ENCODE measurements around the gene C2CD4D. TPM values are rescaled to one million over a fixed set of nuclear protein-coding genes. Genes with fewer than 3 reads are reported as not detected.

The C2CD4D gene
- total RNA-seq, 1 donor from 2014 or later, result not detected

DNA sequence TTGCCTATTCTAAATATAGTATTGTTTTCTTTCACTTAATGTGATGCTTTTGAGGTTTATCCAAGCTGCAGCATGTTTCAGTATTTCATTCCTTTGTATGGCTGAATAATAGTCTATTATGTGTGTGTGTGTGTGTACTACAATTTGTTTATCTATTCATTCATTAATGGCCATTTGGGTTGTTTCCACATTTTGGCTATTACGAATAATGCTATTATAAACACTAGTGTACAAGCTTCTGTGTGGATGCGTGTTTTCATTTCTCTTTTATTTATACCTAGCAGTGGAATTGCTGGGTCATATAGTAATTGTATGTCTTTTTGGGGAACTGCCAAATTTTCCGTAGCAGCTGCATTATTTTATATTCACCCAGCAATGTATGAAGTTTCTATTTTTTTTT is 28.9 kb upstream of the C2CD4D start:
- peaks cover 4% of the 10 kb centered on the region for H3K36me3 Mint-ChIP-seq (ENCODE audit: unreplicated experiment)
- H3K27me3 Mint-ChIP-seq (ENCODE audit: unreplicated experiment), result peaks cover 8% of the 10 kb centered on the region
- no peak overlapping the region for H3K4me3 Mint-ChIP-seq (ENCODE audit: unreplicated experiment)
- H3K27ac Mint-ChIP-seq (ENCODE audit: unreplicated experiment), result no peak overlapping the region
- peaks cover 3% of the 10 kb centered on the region for H3K4me1 Mint-ChIP-seq (ENCODE audit: unreplicated experiment)
- no peak for DNase-seq (ENCODE audit: extremely low spot score, unreplicated experiment)
- TF ChIP-seq, protein P1, sequence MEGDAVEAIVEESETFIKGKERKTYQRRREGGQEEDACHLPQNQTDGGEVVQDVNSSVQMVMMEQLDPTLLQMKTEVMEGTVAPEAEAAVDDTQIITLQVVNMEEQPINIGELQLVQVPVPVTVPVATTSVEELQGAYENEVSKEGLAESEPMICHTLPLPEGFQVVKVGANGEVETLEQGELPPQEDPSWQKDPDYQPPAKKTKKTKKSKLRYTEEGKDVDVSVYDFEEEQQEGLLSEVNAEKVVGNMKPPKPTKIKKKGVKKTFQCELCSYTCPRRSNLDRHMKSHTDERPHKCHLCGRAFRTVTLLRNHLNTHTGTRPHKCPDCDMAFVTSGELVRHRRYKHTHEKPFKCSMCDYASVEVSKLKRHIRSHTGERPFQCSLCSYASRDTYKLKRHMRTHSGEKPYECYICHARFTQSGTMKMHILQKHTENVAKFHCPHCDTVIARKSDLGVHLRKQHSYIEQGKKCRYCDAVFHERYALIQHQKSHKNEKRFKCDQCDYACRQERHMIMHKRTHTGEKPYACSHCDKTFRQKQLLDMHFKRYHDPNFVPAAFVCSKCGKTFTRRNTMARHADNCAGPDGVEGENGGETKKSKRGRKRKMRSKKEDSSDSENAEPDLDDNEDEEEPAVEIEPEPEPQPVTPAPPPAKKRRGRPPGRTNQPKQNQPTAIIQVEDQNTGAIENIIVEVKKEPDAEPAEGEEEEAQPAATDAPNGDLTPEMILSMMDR (IDR thresholded peaks at IDR 0.05), result no peak
- H3K9me3 Mint-ChIP-seq (ENCODE audit: unreplicated experiment), result no peaks in the 10 kb centered on the region

DNA sequence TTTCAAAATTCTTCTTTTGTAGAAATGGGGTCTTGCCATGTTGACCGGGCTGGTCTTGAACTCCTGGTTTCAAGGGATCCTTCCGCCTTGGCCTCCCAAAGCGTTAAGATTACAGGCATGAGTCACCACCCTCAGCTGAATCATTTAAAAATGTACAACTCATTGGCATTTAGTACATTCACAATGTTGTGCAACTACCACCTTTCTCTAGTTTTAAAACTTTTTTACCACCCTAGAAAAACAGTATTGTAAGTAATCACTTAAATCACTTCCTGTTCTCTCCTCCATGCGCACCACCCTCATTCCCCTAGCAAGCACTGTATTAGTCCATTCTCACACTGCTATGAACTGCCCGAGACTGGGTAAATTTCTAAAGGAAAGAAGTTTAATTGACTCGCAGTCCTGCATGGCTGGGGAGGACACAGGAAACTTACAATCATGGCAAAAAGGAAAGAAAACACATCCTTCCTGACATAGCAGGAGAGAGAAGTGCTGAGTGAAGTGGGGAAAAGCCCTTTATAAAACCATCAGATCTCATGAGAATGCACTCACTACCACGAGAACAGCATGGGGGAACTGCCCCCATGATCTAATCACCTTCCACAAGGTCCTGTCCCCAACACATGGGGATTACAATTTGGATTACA is 28.3 kb upstream of the C2CD4D start:
- TF ChIP-seq, protein P1 (IDR thresholded peaks at IDR 0.05), result no peak
- no peak for DNase-seq (ENCODE audit: extremely low spot score, unreplicated experiment)
- Mint-ChIP-seq H3K4me3 (ENCODE audit: unreplicated experiment) (no peak overlapping the region), H3K9me3 (ENCODE audit: unreplicated experiment) (no peaks in the 10 kb centered on the region), H3K4me1 (ENCODE audit: unreplicated experiment) (peaks cover 3% of the 10 kb centered on the region), H3K27ac (ENCODE audit: unreplicated experiment) (no peak overlapping the region), H3K36me3 (ENCODE audit: unreplicated experiment) (no peaks in the 10 kb centered on the region), H3K27me3 (ENCODE audit: unreplicated experiment) (peaks cover 12% of the 10 kb centered on the region)

DNA sequence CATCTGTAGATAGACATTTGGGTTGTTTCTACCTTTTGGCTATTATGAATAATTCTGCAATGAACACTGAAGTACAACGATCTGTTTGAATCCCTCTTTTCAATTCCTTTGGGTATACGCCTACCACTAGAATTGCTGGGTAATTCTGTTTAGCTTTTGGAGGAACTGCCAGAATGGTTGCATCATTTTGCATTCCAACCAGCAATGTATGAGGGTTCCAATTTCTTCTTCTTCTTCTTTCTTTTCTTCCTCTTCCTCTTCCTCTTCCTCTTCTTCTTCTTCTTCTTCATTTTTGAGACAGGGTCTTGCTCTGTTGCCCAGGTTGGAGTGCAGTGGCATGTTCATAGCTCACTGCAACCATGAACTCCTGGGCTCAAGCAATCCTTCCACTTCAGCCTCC is 27.7 kb upstream of the C2CD4D start:
- no peak for DNase-seq (ENCODE audit: extremely low spot score, unreplicated experiment)
- Mint-ChIP-seq H3K4me3 (ENCODE audit: unreplicated experiment) (no peak overlapping the region), H3K27ac (ENCODE audit: unreplicated experiment) (no peak overlapping the region), H3K9me3 (ENCODE audit: unreplicated experiment) (no peaks in the 10 kb centered on the region), H3K27me3 (ENCODE audit: unreplicated experiment) (peaks cover 17% of the 10 kb centered on the region), H3K36me3 (ENCODE audit: unreplicated experiment) (no peaks in the 10 kb centered on the region), H3K4me1 (ENCODE audit: unreplicated experiment) (peaks cover 3% of the 10 kb centered on the region)
- TF ChIP-seq, protein P1 (IDR thresholded peaks at IDR 0.05), result no peak

DNA sequence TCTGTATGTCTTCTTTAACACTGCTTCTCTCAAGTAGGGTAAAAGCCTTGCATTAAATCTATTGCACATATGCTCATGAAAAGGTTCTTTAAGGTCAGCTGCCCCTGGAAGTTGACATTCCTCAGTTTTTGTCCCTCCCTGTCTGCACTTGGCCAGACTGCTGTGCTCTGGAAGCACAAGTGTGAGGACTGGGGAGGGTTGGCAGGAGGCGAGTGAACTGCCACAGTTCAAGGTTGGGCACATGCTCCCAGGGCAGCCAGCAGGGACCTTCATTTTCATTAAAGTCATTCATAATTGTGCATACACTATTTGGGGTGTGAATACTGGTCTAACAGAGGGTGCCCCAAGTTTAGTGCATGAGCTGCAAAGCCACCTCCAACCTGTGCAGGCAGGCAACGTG is 24.8 kb upstream of the C2CD4D start:
- Mint-ChIP-seq H3K27me3 (ENCODE audit: unreplicated experiment) (peaks cover 27% of the 10 kb centered on the region), H3K4me3 (ENCODE audit: unreplicated experiment) (no peak overlapping the region), H3K27ac (ENCODE audit: unreplicated experiment) (no peak overlapping the region), H3K36me3 (ENCODE audit: unreplicated experiment) (no peaks in the 10 kb centered on the region), H3K9me3 (ENCODE audit: unreplicated experiment) (no peaks in the 10 kb centered on the region), H3K4me1 (ENCODE audit: unreplicated experiment) (peaks cover 3% of the 10 kb centered on the region)
- no peak for DNase-seq (ENCODE audit: extremely low spot score, unreplicated experiment)
- TF ChIP-seq, protein P1 (IDR thresholded peaks at IDR 0.05), result no peak

DNA sequence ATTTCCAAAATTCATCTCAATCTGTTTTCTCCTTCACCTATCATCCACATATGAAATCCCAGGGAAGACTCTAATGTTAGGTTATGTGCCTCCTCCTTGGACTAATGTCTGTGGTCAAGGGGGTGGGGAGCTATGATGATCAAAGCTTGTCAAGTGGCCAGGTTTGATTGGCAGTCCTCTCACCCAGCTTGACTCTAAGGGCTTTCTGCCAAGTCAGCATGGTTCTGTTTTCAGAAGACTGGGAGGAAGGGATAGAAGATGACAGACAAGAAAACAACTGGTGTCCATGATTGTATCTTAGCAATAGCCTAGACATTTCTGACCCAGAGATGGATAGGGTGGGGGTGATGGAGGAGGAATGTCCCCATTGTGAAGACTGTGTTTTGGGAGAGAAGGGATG is 23.0 kb upstream of the C2CD4D start:
- Mint-ChIP-seq H3K27ac (ENCODE audit: unreplicated experiment) (no peak overlapping the region), H3K36me3 (ENCODE audit: unreplicated experiment) (no peaks in the 10 kb centered on the region), H3K9me3 (ENCODE audit: unreplicated experiment) (no peaks in the 10 kb centered on the region), H3K4me3 (ENCODE audit: unreplicated experiment) (no peak overlapping the region), H3K27me3 (ENCODE audit: unreplicated experiment) (peaks cover 30% of the 10 kb centered on the region), H3K4me1 (ENCODE audit: unreplicated experiment) (peaks cover under 1% of the 10 kb centered on the region)
- TF ChIP-seq, protein P1 (IDR thresholded peaks at IDR 0.05), result no peak
- DNase-seq (ENCODE audit: extremely low spot score, unreplicated experiment), result no peak

All from osteocyte (in vitro differentiated cells).